Stimulated activated CD4-positive, alpha-beta T cell treated with anti-CD3 and anti-CD28 coated beads, Interleukin-15, amount 100 ng/mL, for 24 hours (primary cell): ENCODE data around the gene PGPEP1.
"Not testable (repeated sequence)": the region's sequence is repeated elsewhere in the genome, so short reads cannot be mapped to it uniquely, and the experiment has no call there.

ENCODE experiments used
- DNase-seq: peaks from one replicate; pipeline ENCODE4 v3.0.0-alpha.2; 2020

Gene PGPEP1

DNA sequence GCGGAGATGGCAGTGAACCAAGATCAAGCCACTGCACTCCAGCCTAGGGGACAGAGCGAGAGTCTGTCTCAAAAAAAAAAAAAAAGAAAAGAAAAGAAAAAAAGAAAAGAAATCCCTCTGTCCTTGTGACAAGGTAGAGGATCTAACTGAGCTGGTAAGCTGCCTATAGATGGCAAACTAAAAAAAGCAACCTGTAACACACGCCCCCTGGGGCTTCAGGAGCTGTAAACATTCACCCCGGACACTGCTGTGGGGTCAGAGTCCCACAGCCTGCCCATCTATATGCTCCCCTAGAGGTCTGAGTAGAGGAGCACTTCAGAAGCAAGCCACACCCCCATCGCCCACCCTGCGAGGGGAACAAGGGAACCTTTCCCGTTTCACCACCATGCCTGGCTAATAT, 4.3 kb upstream of the PGPEP1 start:
- DNase-seq = no peak

DNA sequence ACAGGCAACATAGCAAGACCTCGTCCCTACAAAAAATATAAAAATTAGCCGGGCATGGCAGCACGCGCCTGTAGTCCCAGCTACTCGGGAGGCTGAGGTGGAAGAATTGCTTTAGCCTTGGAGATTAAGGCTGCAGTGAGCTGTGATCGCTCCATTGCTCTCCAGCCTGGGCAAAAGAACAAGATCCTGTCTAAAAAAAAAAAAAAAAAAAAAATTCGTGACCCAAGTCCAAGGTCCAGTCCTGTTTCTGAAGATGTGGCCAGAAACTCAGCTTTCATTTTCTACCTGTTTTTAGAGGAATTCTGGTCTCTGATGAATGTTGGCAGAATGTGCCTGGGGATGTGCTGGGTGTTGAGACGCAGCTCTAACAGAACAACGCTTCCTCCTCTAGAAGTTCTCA, 1.9 kb upstream of the PGPEP1 start:
- no peak for DNase-seq

DNA sequence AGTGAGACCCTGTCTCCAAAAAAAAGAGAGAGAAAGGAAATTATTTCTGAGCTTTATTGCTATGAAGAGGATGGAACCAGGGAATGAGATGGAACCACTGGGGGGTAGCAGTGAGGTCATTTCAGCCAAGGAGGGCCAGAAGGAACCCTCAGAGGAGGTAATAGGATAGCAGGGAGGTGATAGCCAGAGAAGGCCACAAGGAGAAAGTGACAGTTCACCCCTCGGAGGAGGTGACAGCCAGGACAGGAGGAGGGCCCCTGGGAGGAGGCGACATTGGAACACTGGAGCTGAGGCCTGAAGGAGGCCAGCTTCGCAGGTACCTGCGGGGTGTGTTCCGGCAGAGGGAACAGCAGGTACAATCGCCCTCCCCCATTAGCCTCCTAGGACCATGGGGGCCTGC, 675 bp upstream of the PGPEP1 start:
- DNase-seq = no peak

DNA sequence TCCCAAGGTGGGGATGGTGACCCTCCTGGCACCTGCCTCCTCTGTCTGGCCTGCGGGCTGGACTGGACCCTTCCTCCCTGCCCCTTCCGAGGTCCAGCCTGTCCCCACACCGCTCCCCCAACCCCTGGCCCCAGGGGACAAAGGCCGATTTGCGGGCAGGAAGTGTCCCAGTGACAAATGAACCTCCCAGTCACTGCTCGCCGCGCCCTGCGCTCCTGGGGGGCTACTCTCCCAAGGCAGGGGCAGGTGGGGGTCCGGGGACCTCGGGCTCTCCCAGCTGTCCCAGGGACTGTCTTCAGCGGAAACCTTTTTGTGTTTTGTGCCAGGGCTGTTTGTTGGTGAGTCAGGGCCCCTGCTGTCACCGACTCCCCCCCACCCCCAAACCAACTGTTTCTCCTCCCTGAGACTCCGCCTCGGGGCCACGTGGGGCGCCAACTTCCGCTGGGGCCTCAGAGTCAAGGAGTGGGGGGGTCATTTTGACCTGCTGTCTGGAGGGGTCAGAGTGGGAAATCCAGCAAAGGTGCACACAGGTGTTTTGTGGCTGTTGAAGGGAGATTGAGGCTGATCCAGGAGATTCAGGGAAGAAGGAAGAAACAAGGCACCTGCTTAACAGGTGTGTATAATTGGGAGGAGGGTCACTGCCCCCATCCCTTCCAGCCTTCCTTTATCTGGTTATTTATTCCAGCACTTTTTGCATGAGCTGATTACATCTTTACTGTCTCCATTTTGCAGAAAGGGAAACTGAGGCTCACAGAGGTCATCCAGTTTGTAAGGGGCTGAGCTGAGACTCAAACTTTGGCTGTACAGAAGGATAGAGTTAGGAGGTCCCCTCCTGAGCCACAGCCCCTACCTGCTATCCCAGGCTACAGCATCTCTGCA, 831 bp downstream of the PGPEP1 start:
- peak; percentile 81 for DNase-seq

DNA sequence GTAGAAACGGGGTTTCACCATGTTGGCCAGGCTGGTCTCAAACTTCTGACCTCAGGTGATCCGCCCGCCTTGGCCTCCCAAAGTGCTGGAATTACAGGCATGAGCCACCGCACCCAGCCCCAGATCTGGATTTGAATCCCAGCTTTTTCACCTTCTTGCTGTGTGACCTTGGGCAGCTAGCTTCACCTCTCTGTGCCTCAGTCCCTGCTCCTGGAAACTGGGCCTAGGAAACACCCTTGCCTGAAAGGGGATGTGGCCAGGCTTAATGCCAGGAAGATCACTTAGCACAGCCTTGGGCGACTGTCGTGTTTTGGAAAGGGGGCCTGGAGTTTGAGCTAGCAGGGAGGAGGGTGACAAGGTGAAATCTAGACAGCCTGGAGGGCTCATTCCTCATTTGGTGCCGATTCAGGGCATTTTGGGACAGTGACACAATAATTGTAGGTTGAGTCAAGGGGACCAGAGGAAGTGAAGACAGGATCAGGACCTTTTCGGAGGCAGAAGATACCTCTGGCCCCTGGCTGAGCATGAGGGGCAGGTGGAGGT, 1.8 kb downstream of the PGPEP1 start:
- DNase-seq = no peak

DNA sequence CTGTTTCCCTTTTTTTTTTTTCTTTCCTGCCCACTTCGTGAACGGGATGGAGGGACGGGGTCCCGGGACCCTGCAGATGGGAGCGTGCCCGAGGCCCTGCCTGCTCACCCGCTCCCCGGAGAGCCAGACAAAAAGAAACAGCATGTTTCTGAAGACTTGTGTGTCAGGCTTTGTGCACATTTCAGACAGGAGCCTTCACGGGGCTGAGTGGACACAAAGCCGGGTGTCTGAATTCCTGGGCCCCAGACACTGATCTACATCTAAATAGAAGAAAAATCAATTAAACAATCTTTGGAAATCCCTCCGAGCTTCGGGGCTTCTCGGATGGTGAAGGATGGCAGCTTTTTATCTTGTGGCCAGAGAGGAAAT, 4.2 kb downstream of the PGPEP1 start:
- no peak for DNase-seq

DNA sequence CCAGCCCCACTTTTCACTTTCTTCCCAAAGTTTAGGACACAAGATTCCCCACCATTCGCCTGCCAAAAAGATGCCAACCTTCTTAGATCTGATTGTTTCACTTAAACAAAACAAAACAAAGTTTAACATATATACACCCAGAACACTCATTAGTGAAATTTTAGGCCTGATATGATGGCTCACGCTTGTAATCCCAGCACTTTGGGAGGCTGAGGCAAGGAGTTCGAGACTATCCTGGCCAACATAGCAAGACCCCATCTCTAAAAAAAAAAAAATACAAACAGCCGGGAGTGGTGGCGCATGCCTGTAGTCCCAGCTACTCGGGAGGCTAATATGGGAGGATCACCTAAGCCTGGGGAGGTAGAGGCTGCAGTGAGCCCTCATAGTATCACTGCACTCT, 4.9 kb downstream of the PGPEP1 start:
- no peak for DNase-seq

DNA sequence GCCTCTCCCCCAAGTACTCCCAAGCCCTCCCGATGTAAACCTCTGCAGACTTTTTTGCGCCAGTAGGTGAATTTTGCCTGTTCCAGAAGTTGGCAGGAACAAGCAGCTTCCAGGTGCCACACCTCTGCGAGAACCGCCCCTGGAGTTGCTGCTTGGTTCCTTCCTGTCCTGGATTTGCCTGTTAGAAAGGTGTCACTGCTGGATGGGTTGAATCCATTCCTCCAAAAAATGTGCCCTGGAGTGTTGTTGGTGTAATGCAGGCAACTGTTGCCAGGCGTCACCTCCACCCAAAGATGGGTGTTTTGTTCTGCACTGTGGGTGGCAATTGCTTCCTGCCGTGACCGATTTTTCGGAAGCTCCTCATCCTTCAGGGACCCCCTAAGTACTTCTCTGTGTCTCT, 5.7 kb downstream of the PGPEP1 start:
- no peak for DNase-seq

DNA sequence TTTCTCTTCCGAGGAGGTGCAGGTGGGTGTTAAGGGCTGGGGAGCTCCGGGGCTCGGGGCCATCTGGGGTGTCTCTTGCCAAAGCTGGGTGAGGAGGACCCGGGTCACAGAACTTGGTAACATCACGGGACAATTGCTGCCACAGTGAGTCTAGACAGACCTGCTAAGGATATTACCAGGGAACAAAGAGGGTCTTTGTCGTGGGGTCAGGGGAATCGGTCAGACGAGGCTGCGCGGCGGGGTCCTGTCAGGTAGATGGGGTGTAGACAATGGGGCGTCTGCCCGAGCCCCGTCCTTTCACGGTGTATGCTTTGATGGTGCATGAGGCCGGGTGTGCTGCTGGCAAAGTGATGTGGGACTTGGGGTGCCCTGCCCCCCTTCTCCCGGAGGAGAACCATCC, 7.8 kb downstream of the PGPEP1 start:
- DNase-seq = no peak

DNA sequence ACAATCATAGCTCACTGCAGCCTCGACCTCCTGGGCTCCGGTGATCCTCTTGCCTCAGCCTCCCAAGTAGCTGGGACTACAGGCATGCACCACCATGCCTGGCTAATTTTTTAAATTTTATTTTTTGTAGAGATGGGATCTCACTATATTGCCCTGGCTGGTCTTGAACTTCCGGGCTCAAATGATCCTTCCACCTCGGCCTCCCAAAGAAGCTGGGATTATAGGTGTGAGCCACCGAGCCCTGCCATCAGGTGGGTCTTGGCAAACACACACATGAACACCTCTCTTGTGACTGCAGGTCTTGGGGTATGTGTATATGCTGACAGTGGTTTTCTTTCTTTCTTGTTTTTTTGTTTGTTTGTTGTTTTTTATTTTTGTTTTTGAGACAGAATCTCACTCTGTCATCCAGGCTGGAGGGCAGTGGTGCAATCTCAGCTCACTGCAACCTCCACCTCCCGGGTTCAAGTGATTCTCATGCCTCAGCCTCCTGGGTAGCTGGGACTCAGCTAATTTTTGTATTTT, 8.5 kb downstream of the PGPEP1 start:
- DNase-seq = not testable (repeated sequence)

DNA sequence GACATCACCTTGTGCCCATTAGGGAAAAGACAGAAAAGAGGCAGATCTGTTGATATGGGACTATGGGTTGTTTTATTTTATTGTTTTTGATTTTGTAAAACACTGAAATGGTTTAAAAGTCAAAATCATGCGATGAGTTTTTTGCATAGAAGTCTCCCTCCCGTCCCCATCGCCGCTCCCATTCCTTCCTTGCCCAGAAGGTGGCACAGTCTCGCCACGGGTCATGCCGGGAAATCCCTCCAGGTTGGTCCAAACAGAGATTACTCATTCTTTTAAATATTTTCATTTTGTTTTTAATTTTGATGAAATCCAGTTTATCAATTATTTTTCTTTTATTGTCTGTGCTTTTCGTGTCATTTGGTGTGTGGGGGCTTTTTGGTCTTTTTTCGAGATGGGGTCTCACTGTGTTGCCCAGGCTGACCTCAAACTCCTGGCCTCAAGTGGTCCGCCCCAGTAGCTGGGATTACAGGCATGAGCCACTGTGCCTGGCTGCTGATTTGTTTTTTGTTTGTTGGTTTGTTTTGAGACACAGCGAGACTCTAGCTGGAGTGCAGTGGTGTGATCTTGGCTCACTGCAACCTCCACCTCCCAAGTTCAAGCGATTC, 9.2 kb downstream of the PGPEP1 start:
- DNase-seq = peak; percentile 54

DNA sequence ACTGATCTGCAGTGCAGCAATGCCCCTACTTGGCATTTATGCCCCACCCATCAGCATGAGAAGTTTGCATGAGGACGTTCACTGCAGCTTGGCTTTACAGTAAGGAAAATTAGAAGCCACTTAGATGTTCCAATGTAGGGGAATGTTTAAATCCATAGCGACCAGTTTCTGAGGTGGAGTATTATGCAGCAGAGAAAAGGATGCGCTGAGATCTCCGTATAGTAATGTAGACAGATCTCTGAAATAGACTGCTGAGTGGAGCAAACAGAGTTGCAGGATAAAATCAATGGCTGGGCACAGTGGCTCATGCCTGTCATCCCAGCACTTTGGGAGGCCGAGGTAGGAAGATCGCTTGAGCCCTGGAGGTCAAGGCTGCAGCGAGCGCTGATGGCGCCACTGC, 10.1 kb downstream of the PGPEP1 start:
- no peak for DNase-seq

DNA sequence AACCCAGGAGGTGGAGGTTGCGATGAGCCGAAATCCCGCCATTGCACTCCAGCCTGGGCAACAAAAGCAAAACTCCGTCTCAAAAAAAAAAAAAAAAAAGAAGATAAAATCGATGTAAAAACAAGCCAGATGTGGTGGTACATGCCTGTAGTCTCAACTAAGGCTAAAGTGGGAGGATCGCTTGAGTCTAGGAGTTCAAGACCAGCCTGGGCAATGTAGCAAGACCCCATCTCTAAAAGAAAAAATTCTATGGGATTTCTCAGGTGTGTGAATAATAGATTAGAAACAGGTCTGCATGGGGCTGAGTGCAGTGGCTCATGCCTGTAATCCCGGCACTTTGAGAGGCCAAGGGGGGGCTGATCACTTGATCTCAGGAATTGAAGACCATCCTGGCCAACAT, 11.1 kb downstream of the PGPEP1 start:
- DNase-seq = no peak

DNA sequence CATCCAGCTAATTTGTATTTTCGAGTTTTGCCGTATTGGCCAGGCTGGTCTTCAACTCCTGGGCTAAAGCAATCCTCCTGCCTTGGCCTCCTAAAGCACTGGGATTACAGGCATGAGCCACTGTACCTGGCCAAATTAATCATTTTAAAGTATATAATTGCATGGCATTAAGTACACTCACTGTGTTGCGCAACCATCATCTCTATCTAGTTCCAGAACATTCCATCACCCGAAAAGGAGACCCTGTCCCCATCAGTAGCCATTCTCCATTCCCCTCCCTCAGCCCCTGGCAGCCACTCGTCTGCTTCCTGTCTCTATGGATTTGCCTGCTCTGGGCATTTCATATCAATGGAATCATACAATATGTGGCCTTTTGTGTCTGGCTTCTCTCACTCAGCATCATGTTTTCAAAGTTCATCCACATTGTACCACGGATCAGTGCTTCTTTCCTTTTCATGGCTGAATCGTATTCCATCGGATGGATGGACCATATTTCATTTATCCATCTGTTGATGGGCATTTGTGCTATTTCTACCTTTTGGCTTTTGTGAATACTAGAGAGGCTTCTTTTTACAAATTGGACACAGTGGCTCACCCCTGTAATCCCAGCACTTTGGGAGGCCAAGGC, 13.1 kb downstream of the PGPEP1 start:
- no peak for DNase-seq

DNA sequence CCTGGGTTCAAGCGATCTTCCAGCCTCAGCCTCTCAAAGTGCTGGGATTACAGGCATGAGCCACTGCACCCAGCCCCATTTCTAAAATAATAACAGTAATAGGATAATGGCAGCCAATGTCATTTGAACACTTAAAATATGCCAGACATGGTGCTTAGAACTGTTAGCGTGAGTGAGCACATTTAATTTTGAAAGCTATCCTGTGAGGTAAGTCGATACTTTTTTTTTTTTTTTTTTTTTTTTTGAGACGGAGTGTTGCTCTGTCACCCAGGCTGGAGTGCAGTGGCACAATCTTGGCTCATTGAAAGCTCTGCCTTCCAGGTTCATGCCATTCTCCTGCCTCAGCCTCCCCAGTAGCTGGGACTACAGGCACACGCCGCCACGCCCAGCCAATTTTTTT, 14.3 kb downstream of the PGPEP1 start:
- DNase-seq = not testable (repeated sequence)

DNA sequence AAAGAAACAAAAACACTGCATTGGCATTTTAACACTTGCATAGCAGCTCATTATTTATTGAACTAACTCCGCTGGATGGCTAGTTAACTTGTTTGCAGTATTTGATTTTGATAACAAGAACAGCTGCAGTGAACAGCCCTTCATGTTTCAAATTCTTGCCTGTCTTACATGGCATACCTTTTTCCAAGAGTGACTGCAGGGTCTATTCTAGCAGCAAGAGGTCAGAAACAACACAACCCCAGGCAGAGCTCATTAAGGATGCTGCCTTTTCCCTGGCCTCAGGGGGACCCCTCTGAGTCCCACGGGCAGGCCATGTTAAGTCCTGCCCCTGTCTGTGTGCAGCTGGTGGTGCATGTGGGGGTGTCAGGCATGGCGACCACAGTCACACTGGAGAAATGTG, 16.6 kb downstream of the PGPEP1 start:
- no peak for DNase-seq

DNA sequence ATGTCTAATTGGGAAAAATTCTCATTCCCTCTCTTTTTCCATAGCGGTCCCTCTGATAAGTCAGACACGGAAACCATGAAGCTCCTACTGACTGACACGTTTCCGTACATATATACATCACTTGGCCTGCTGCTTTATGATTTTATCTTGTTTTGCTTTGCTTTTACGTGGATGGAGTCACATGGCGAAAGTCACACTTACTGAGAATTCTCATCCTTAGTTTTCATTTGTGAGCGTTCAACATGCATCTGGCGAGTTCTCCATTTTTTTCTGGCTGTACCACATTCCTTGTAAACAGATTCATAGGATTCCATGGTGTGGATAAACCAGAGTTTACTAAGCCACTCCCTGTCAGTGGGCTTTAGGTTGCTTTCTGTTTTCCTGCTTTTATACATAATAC, 21.2 kb downstream of the PGPEP1 start:
- DNase-seq = no peak

DNA sequence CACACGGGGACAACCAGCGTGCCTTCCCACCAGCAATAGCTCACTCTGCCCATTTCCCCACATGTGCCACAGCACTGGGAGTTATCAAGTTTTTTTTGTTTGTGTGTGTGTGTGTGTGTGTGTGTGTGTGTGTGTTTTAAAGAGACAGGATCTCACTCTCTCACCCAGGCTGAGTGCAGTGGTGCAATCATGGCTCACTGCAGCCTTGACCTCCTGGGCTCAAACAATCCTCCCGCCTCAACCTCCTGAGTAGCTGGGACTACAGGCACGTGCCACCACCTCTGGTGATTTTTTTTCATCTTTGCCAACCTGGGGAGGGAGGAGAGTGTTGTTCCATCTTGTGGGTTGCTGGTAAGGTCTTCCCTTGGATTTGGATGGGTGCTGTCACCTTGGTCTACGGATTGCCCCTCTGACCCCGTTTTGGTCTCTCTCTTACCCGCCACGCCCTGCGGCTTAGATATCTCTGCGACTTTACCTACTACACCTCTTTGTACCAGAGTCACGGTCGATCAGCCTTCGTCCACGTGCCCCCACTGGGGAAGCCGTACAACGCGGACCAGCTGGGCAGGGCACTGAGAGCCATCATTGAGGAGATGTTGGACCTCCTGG, 22.6 kb downstream of the PGPEP1 start:
- no peak for DNase-seq

DNA sequence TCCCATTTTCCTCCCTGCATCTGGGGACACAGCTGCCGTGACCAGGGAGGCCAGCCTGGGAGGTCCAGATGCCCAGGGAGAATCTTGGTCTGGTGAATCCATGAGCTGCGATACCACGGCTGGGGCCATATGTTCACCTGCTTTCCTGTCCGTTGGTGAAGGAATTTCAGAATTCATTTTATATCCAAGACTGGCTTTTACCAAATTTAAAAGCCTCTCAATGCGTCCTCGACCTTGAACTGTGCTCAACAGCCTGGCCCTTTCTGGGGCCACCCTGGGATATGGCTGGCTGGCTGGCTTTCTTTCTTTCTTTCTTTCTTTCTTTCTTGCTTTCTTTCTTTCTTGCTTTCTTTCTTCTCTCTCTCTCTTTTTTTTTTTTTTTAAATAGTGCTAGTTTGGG, 23.4 kb downstream of the PGPEP1 start:
- no peak for DNase-seq

DNA sequence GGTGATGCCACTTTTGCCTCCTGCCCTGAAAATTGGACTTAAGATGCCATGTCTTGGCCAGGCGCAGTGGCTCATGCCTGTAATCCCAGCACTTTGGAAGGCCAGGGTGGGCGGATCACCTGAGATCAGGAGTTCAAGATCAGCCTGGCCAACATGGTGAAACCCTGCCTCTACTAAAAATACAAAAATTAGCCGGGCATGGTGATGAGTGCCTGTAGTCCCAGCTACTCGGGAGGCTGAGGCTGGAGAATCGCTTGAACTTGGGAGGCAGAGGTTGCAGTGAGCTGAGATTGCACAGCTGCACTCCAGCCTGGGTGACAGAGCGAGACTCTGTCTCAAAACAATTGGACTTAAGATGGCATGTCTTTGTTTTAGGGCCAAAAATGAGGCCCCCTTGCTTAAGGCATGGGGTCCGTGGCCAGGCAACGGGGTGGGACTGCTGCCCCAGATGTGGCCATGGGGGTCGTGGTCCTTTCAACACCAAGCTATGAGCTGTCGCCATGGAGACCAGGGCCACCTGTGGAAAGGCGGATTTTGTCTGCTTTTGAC, 24.0 kb downstream of the PGPEP1 start:
- not testable (repeated sequence) for DNase-seq

DNA sequence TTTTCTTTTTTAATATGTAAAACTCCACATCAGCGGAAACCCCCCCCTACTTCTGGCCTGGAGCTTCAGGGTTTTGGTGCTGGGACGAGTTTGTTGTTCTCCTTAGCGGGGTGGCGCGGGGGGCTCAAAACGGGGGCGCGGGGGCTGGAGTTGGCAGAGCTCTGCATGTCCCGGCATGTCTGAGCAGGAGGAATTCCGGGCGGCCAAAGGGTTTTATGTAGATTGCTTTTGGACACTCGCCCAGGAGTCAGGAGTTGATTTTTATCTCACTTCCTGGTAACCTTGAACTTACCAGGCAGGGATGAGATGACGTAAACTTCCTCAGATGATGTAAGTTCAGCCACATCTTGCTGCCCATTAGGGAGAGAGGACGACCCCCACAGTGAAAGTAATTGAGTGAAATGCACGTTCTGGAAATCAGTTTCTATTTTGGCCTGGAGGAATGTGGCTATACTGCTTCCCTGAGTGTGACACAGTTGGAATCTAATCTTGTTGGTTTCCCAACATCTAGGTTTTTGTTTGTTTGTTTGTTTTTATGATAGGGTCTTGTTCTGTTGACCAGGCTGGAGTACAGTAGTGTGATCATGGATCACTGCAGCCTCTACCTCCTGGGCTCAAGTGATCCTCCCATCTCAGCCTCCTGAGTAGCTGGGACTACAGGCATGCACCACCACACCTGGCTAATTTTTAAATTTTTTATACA, 24.6 kb downstream of the PGPEP1 start:
- DNase-seq = no peak

DNA sequence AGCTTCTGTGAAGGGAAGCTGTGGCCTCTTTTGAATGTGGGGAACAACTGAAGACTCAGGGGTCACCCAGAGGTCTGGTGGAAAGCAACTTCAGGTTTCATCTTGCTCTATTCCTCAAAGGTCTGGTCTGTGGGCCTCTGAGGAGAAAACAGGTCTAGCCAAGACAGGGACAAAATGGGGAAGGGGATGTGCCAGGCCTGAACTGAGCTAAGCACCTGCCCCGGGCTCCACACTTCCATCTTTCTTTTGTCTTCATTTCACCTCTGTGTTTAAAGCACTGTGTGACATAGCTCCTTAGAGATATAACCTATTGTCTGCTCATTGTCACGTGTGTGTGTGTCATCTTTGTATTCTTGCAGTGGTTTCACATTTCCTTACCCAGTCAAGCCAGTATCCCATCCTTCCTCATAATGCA, 25.6 kb downstream of the PGPEP1 start:
- DNase-seq = no peak
